Left cardiac atrium (tissue), 4 donors: Measurements from ENCODE around the gene KCNIP3. TPM values are rescaled to one million over a fixed set of nuclear protein-coding genes. Genes with fewer than 3 reads are reported as not detected.

Source experiments
- ATAC-seq, 2 donors: fragments of 200-7000 bp; cut with Tn5 transposase; one replicate each; pipeline ENCODE4 v1.9.1; 2020; ENCODE audit warnings: mild to moderate bottlenecking in 2 of 2, moderate library complexity in 2 of 2
- DNase-seq: peaks from one replicate; pipeline ENCODE4 v3.0.0-alpha.2; 2020
- intact Hi-C, 2 donors: fragments of 100-400 bp; cut with DNase I; formaldehyde crosslinking; loops; one replicate each; pipeline versions ENCODE4 v1.14.1 to v1.15.1; 2022 to 2023
- total RNA-seq, 2 donors: library from RNA; stranded (reverse); fragmentation: NEBNext Ultra II Directional; extraction: Animal tissue kit (Norgen Biotek cat#: 25700); gene quantifications; one replicate each; pipeline ENCODE4 v1.2.1, GENCODE V29; 2021
- donor health status: DM: no; HTN: yes; CAD: no.
- donor health status: DM: no; HTN: yes; CAD: no; lungs with severe emphysema.
- donor health status: DM: yes; HTN: yes; CAD: no.
- donor health status: Dilated cardiomyopathy.

The KCNIP3 gene
- total RNA-seq, 2 donors from 2014 or later = 2.6 to 4.1 TPM

DNA sequence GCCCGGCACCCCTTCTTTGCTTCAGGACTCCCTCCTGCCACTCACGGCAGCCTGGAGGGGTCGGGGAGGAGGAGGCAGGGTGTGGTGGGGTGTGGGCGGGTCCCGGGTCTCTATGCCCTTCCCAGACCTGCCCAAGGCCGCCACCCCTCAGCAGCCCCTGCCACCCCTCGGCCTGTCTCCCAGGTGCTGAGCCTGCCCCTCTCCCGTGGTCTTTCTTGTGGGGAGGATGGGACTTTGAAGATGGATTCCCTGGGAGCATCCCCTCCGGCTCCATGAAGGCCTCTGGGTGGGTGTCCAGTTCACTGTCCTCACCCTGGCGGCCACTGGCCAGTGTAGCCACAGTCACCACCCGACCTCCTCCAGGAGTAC is 23.2 kb downstream of the KCNIP3 start:
- DNase-seq (no peak), ATAC-seq (no peak)
- intact Hi-C loops = no loop called here

DNA sequence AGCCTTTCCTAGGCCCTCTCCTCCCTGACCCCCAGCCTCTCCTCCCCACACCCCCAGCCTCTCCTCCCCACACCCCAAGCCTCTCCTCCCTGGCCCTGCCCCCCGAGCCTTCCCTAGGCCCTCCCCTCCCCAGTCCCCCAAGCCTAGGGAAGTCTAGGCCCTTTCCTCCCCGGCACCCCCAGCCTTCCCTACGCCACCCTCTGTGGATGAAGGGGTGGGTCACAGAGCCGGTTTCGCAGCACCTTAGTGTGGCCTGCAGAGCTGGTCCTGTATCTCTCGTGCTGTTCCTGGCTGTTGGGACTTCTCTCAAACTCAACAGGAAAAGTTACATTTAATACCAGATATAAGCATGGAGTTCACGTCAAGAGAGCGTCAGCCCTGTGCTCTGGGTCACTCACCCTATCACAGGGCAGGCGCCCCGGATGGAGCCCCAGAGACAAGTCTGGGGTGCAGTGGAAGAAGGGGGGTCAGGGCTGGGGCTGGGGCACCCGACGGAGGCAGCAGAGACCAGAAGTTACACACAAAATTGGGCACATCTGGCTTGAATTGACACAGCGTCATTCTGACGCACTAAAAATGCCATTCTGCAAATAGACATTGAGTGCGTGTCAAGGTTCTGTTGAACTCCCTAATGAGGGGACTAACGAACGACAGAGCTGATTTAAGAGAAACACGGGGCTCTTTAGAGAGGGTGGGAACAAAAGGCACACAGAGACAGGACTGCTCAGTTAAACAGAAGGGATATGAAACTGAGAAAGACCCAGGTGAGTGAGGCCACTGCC is 24.0 kb downstream of the KCNIP3 start:
- no peak for ATAC-seq
- DNase-seq = no peak
- intact Hi-C loops = no loop called here

DNA sequence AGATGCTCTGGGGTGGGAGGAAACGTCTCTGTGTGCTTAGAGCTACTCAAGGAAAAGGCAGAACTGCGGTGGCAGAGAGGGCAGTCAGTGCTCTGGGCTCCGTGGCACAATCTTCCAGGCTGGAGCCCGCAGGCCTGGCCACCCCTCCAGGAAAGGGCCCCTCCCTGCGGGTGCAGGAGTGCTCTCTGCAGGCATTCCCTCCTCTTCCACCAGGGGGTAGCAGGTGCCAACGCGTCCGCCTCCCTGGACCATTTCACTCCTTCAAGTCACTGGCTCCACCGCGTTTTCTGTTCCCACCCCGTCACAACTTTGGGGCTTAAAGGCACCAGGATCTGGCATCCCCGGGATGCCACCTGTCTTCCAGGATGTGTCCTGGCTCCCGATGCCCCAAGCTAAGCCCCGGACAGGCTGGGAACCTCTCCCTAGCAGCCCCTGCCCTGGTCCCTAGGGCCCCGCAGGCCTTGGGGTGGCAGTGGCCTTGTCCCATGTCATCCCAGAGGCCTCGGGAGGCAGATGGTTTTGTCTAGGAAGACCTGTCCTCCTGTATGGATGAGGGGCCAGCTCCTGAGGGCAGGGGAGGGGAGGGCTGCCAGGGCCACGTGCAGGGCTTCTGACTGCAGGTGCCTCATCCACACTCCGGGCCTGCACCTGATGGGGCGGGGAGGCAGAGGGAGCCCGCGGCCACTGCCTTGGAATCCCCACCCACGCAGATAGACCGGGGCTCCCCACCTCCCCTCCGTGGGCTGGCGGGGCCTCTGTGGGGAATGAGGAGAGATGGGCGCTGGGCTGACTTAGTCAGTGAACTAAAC is 26.4 kb downstream of the KCNIP3 start:
- no peak for ATAC-seq
- intact Hi-C loops = no loop called here

DNA sequence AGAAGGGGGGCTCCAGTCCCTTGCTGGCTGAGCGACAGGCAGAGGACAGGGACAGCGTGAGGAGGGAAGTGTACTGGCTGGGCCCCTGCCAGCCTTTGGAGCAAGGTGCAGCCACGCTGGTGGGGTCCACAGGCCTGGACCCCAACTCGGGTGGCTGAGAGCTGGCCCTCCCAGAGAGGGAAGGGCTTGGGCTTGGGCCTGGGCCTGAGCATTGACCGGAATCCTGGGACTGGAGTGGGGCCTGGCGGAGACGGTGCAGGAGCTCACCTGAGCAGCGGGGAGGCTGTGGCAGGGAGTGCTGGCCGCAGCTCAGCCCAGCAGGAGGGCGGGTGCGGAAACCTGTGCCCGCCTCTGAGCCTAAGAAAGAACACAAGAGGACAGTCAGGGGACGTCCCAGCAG is 27.9 kb downstream of the KCNIP3 start:
- ATAC-seq (no peak), DNase-seq (no peak)
- intact Hi-C loops = no loop called here

More for the DNA sequence above, 26.4 kb downstream of the KCNIP3 start:
- DNase-seq = no peak

DNA sequence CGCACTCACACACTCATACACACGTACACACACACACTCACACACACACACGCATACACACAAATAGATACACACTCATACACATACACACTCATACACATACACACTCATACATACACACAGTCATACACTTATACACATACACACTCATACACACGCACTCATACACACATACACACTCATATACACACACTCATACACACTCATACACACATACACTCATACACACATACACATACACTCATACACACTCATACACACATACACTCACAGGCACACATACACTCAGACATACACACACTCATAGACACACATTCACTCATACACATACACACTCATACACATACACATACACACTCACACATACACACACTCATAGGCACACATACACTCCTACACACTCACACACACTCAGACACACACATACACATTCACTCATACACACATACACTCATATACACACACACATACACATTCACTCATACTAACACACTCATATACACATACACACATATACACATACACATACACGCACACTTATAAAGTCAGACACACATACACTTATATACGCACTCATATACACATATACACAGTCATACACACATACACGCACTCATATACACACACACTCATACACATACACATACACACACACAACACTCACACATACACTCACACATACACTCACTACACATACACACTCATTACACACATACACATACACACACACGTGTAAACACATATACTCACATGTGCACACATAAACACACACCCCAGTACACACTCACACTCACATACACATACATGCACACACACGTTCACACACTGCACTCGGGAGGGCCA is 28.7 kb downstream of the KCNIP3 start:
- ATAC-seq (no peak), DNase-seq (no peak)
- intact Hi-C loops = no loop called here

DNA sequence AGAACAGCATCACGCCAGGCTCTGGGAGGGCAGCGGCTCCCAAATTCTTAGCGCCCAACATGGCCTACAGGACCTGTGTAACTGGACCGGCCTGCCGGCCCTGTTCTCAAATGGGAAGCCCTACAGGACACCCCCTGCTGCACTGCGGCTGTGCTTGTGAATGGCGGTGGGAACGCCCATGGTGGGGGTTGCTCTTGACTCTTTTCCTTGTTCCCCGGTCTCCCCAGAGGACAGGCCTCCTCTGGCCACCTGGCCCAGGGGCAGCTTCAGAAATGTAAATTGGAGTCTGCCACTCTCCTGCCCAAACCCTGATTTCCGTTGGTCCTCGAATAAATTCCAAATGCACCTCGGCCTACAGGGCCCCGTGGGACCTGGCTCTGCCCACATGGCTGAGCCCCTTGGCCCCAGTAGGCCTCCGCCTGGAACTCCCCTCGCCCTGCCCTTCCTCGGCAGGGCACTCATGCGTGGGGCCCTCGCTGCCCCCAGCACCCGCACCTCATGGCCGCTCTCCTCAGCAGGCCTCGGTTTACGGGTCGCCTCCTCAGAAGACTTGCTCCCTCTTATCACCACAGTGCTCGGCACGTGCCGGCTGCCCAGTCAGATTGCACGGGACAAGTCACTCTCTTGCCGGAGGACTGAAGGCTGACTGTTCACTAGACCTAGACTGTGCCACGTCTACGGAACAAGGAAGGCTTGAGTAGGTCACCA is 29.4 kb downstream of the KCNIP3 start:
- intact Hi-C loops = no loop called here
- DNase-seq = no peak
- no peak for ATAC-seq

DNA sequence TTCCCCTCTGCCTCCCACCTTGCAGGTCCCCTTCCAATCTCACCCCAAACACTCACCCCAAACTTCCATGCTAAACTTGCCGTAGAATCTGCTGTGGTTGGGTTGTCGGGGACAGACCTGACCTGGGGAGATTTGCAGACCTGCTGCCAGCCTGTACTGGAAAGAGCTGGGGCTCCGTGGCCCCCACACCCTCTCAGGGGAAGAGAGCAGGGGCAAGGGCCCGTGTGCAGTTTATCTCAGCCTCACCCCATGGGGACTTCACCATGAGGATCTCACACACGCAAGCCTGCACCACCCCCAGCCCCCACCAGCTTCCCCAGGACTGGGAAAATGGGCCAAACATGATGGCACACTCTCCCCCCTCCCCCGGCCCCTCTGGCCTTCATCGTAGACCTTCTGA is 30.7 kb downstream of the KCNIP3 start:
- ATAC-seq (no peak), DNase-seq (no peak)
- intact Hi-C loops = no loop called here

DNA sequence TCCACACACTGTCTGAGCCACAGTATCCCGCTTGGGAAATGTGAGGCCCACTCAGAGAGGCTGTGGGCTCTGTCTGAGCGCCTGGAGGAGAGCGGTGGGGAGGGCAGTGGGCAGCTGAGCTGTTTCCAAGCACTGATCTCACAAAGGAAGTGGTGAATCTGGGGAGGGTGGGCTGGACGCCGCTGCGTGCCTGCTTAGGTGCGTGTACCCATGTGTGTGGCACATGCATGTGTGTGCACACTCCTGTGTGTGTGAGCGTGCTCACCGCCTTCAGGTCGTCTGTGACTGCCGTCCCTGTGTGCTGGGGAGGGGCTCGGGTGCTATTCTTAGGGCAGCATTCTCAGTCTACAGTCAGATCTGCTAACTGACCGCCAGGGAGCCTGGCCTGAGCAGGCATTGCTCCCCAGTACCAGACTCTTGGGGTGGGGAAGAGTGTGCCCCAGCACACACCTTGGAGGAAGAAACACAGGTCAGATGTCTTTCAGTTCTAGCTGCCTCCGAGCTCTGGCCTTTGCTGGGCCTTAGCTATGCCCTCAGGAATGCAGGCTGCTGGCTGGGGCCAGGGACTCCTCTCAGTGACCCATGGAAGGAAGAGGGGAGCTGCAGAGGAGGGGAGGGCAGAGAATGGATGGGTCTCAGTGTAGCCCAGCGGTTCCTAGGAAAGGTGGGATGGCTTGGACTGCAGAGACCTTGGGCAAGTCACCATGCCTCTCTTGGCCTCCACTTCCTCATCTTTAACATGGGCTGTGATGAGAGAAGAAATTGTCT is 31.4 kb downstream of the KCNIP3 start:
- intact Hi-C loops = no loop called here
- ATAC-seq (no peak), DNase-seq (no peak)

DNA sequence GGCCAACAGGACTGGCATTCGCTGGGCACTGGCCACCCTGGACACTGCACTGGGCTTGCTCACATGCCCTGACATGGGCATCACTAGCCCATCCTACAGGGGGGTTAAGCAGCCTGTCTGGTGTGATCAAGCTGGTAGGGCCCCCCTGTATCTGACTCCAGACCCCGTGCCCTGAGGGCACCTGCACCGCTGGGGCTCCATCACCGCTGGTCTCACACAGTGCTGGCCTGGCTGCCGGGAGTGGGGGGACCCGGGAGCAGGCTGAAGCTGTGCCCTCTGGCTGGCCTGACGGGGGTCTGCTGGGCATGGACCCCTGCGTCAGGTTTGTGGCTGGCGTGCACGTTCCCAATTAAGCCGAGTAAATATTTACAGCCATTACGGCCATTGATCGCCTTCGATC is 32.3 kb downstream of the KCNIP3 start:
- intact Hi-C loops = no loop called here
- ATAC-seq = no peak

DNA sequence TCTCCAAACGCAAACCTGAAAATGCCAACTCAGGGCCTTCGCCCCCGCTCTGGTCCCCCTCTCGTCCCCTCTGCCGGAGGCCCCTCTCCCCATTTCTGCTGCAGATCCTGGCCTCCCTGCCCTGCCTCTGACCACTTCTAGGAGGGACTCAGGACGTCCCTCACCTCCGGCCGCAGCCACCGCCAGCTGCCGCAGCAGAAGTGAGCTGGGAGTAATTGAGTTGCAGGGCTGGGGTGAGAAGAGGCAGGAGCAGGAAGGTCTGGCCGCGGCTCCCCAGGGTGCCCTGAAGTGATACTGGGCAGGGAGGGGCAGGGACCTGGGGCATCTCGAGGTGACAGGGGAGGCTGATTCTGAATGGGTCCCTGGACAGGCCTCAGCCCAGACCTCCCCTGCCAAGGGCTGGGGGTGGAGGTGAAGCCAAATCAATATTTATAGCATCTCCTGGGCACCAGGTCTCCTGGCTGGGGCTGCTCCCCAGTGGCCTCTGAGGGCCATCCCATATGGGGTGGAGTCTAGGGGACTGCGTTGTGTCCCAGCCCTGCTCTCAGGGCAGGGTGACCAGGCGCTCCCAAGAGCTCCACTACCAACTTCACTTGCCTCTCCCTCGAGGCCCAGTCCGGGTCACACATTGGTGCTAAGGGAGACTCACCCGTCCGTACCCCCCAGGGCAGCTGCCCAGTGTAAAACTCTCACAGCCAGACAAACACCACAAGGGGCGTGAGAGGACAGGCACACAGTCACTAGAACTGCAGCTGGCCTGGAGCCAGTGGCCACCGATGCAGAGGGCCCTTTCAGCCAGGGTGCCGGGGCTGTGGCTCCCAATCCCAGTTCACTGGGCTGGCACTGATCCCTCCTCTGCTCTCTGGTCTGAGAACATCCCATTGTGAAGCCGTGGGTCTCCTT is 33.0 kb downstream of the KCNIP3 start:
- intact Hi-C loops = no loop called here
- DNase-seq (no peak), ATAC-seq (no peak)

More for the DNA sequence above, 32.3 kb downstream of the KCNIP3 start:
- DNase-seq = no peak

DNA sequence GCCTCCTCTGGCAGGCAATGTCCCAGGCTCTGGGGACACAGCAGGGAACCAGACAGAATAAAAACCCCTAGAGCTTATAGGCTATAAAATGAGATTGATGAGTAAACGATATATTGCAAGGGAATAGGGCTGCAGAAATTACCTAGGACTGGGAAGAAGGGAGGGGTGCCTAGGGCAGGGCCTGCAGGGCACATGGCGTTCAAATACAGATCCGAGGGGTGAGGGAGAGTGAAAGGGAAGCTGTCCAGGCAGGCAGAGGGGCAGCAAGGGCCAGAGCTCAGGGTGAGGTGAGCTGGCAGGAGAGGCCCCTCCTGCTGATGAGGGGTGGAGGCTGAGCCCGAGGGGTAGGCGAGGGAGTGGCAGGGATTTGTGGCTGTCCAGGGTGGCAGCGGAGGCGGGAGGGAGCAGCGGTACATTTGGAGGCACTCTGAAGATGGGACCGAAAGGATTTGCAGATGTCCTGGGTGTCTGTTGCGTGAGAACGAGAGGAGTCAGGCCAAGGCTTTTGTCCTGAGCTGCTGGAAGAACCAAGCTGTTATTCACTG is 33.7 kb downstream of the KCNIP3 start:
- ATAC-seq (no peak), DNase-seq (no peak)
- intact Hi-C loops = no loop called here

DNA sequence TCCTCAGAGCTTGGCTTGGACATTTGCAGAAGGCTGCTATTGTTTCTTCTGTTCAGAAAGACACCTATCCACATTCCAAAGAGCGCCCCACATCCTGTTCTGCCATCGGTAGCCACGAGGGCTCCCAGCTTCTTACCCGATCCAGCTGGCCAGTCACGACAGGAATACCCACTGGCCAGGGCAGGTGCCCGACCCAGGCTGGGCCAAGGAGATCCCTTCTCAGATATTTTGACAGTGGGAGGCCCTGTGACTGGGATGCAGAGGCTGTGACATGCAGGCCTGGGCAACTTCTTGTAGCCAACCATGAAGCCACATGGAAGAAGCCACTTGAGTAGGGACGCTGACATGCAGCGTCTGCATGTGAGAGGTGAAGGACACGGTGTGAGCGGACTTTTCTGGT is 34.5 kb downstream of the KCNIP3 start:
- DNase-seq = no peak
- no peak for ATAC-seq
- intact Hi-C loops = no loop called here

DNA sequence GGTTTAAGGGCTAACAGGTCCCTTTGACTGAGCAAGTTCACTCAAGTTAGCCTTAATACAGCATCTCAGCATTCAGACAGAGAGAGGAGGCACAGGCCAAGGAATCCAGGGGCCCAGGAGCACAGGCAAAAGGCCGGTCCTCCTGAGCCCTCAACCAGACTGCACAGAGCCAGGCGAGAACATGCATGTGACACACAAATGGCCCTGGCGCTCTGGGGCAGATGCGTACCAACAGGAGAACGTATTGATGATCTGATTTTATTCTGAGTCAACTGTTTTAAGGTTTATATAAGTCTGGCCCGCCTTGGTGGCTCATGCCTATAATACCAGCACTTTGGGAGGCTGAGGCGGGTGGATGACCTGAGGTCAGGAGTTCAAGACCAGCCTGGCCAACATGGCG is 34.9 kb downstream of the KCNIP3 start:
- intact Hi-C loops = no loop called here
- ATAC-seq (no peak), DNase-seq (no peak)

DNA sequence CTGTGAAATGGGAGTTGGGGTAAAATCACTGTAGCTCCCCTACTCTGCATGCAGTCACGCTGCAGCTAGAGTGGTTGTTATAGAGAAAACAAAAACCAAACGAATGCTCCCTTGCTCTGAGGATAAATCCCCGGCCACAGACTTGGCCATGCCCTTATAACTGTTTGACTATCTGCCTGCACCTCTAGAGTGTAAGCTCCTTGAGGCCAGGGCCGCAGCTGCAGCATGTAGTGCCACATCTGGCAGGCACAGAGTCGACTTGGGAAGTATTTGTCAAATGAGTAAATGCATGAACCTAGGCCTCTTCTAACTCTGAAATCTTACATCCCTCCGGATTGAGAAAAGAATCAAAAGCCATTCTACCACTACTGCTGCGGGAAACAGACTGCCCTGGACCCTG is 35.9 kb downstream of the KCNIP3 start:
- intact Hi-C loops = no loop called here
- no peak for ATAC-seq
- no peak for DNase-seq

DNA sequence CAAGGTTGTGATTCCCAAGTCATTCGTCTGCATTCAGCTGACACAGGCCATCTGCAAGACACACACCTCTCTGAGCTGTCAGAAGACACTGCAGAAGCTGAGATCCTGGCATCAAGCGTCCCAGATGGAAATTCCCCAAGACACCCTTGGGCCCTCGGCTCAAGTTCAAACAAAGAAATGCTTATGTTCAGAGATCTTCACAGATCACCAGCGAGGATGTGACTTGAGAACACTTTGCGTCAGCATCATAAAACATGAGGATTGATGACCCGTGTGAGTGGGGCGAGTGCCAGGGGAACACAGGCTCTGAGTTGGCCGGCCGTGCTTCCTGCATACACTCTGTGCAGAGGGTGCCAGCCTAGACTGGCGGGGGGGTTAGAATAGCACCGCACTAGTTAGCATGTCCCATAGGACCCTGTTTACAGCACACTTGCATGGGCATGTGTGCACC is 36.8 kb downstream of the KCNIP3 start:
- DNase-seq (no peak), ATAC-seq (no peak)
- intact Hi-C loops = no loop called here

DNA sequence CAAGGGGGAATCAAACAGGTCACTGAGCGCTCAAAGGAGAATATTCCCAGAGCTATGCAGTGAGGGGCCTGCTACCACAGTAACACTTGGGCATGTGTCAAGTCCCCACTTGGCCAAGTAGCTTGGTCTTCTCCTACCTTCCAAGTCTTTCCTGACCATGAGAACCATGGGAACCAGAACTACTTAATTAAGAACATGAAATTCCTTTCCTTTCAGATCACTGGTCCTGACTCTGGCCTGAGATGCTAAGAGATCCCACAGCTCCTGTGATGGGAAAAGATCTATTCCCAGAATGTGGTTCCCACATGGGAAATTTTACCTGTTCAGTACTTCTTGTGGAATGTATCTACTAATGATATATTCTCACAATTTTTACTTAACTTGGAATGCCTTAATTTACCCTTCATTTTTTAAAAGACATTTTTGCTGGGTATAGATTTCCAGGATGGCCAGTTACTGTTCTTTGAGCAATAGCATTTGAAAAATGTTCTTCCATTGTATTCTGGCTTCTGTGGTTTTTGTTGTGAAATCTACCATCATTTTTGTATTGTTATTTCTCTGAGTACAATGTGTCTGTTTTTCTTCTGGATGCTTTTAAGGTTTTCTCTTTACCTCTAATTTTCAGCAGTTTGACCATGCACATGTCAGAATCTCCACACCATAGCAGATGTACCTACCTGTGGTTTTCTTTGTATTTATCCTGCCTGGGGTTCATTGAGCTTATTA is 37.9 kb downstream of the KCNIP3 start:
- intact Hi-C loops = no loop called here
- no peak for ATAC-seq

DNA sequence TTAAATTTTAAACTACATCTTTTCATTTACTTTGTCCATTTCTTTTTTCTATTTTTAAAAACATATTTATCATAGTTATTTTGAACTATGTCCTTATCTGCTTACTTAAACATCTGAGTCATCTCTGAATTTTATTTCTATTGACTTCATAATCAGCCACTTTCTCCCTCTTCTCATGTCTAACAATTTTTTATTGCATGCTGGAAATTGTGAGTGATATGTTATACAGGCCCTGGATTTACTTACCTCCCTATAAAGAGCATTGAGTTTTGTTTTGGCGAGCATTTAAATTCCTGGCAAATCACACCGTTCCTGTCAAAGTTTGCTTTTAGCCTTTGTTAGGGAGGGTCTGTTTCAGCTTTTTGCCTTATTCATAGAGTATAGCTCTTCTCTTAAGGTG is 39.3 kb downstream of the KCNIP3 start:
- intact Hi-C loops = no loop called here
- ATAC-seq = no peak
- no peak for DNase-seq

More for the DNA sequence above, 37.9 kb downstream of the KCNIP3 start:
- no peak for DNase-seq
